HepG2 (cell line): Measurements from ENCODE around the gene CSMD2. TPM values are rescaled to one million over a fixed set of nuclear protein-coding genes. Genes with fewer than 3 reads are reported as not detected.

Source experiments
- ATAC-seq: fragments of 200-7000 bp; cut with Tn5 transposase; 3 replicates; pipeline ENCODE4 v1.9.1; 2020; ENCODE audit warnings: mild to moderate bottlenecking, moderate library complexity
- BruUV-seq: library from RNA; stranded (reverse); fragments of 400-500 nt; replicated peaks from 2 replicates; lab custom pipeline; 2021; lab: Mats Ljungman, UMichigan
- CTCF ChIA-PET: fragments of 300-600 bp; formaldehyde crosslinking; extraction: SDS; loops from one replicate; lab custom pipeline; 2021; ENCODE audit warnings: low total read pairs, inconsistent platforms, low intra/inter-chr PET ratio; lab: Yijun Ruan, JAX
- POLR2A ChIA-PET: fragments of 350-600 bp; sonication (Branson Sonifier 250); formaldehyde crosslinking; loops from one replicate; lab custom pipeline; 2020; ENCODE audit warnings: antibody characterized with exemption, inconsistent platforms; lab: Yijun Ruan, JAX
- DNase-seq: peaks from one replicate; pipeline ENCODE4 v3.0.0-alpha.2; 2015; ENCODE audit warnings: low spot score
- FAIRE-seq: peaks from 3 replicates; lab custom pipeline; 2011; peaks lifted over from hg19 to GRCh38; lab: Jason Lieb, UNC
- H2AFZ ChIP-seq: one replicate; pipeline ENCODE4 v1.6.1; 2011; ENCODE audit warnings: low read length, inconsistent platforms
- H3K27ac ChIP-seq: fragments of 300-600 bp; 3 replicates; pipeline ENCODE4 v1.8.0; 2011; ENCODE audit warnings: mixed run types, mild to moderate bottlenecking, mixed read lengths, low read length, inconsistent platforms; ENCODE audit not compliant: insufficient read depth; ENCODE audit errors: extremely low read length
- H3K27me3 ChIP-seq, 2 experiments: fragments of 200-600 bp in 1 of 2; 2 replicates in 1 of 2; 3 replicates in 1 of 2; pipeline versions ENCODE4 v1.6.0 to v1.8.0; 2011; ENCODE audit warnings: low read length in 2 of 2, mild to moderate bottlenecking in 2 of 2, moderate library complexity in 2 of 2, inconsistent platforms in 1 of 2; ENCODE audit not compliant: insufficient read depth in 2 of 2, control insufficient read depth in 1 of 2
- H3K36me3 ChIP-seq, 2 experiments: fragments of 200-600 bp in 1 of 2; replicated peaks in 1 of 2; 2 replicates in 1 of 2; 3 replicates in 1 of 2; pipeline versions ENCODE4 v1.5.1 to v1.8.0; 2011; ENCODE audit warnings: low read length in 2 of 2, inconsistent platforms in 1 of 2; ENCODE audit not compliant: insufficient read depth in 2 of 2, control insufficient read depth in 1 of 2
- H3K4me1 ChIP-seq: 2 replicates; pipeline ENCODE4 v1.5.1; 2012; ENCODE audit warnings: low read length, inconsistent platforms; ENCODE audit not compliant: insufficient read depth
- H3K4me2 ChIP-seq: 2 replicates; pipeline ENCODE4 v1.6.0; 2011; ENCODE audit warnings: low read depth, low read length, inconsistent platforms
- H3K4me3 ChIP-seq, 3 experiments: fragments of 200-600 bp in 1 of 3; sonication (generic), shearing (Covaris generic) in 1 of 3; replicated peaks in 1 of 3; 2 replicates each; pipeline ENCODE4 v1.5.1; 2011 to 2016; ENCODE audit warnings: low read length in 3 of 3, inconsistent platforms in 2 of 3, low read depth in 2 of 3, mild to moderate bottlenecking in 2 of 3, control low read depth in 1 of 3, mixed read lengths in 1 of 3; ENCODE audit not compliant: insufficient read depth in 1 of 3
- H3K79me2 ChIP-seq: one replicate; pipeline ENCODE4 v1.6.1; 2011; ENCODE audit warnings: low read length, inconsistent platforms; ENCODE audit not compliant: insufficient read depth
- H3K9ac ChIP-seq: 2 replicates; pipeline ENCODE4 v1.6.0; 2011; ENCODE audit warnings: mild to moderate bottlenecking, low read depth, low read length, inconsistent platforms; ENCODE audit not compliant: insufficient read depth
- H3K9me3 ChIP-seq: 2 replicates; pipeline ENCODE4 v1.5.1; 2012; ENCODE audit warnings: mild to moderate bottlenecking, low read length
- H4K20me1 ChIP-seq: 2 replicates; pipeline ENCODE4 v1.6.0; 2011; ENCODE audit warnings: inconsistent platforms, mild to moderate bottlenecking, low read length, moderate library complexity; ENCODE audit not compliant: insufficient read depth
- CCDC6 ChIP-seq: sonication (generic); formaldehyde crosslinking; IDR thresholded peaks from 2 replicates; pipeline ENCODE4 v1.8.1; 2022; ENCODE audit warnings: mild to moderate bottlenecking, missing genetic modification reagents, moderate library complexity
- EP300 ChIP-seq, 3 experiments: sonication (generic) in 1 of 3; formaldehyde crosslinking in 1 of 3; IDR thresholded peaks; 2 replicates each; pipeline versions ENCODE4 v1.5.1 to v1.6.1; 2011 to 2020; ENCODE audit warnings: low read depth in 2 of 3, low read length in 2 of 3, borderline replicate concordance in 1 of 3, improper control_type of control experiment in 1 of 3, mild to moderate bottlenecking in 1 of 3, missing genetic modification reagents in 1 of 3, moderate library complexity in 1 of 3
- IKZF4 ChIP-seq: sonication (generic); formaldehyde crosslinking; IDR thresholded peaks from 2 replicates; pipeline ENCODE4 v1.5.1; 2020; ENCODE audit warnings: borderline replicate concordance, mild to moderate bottlenecking, low read depth, missing genetic modification reagents; ENCODE audit errors: not compliant biosample characterization
- MEIS2 ChIP-seq: sonication (generic); formaldehyde crosslinking; IDR thresholded peaks from 2 replicates; pipeline ENCODE4 v1.9.0; 2021; ENCODE audit warnings: mild to moderate bottlenecking, missing genetic modification reagents
- NKX3-1 ChIP-seq: sonication (generic); formaldehyde crosslinking; IDR thresholded peaks from 2 replicates; pipeline ENCODE4 v1.5.0; 2020; ENCODE audit warnings: missing genetic modification reagents
- PTBP1 ChIP-seq: fragments of 200-400 bp; formaldehyde crosslinking; IDR thresholded peaks from 2 replicates; pipeline ENCODE4 v1.6.1; 2018; ENCODE audit warnings: low read length, low read depth; ENCODE audit not compliant: poor library complexity, severe bottlenecking
- SIN3B ChIP-seq: fragments of 150-350 bp; IDR thresholded peaks from 2 replicates; pipeline ENCODE4 v1.6.1; 2014; ENCODE audit warnings: low read length
- ZFP90 ChIP-seq: sonication (generic); formaldehyde crosslinking; IDR thresholded peaks from 2 replicates; pipeline ENCODE4 v1.8.0; 2022; ENCODE audit warnings: missing genetic modification reagents, mild to moderate bottlenecking, inconsistent platforms, borderline replicate concordance
- ZIK1 ChIP-seq: sonication (generic); formaldehyde crosslinking; IDR thresholded peaks from 2 replicates; pipeline ENCODE4 v1.5.0; 2020; ENCODE audit warnings: mild to moderate bottlenecking, low read depth, missing genetic modification reagents, borderline replicate concordance
- ZNF382 ChIP-seq: sonication (generic); formaldehyde crosslinking; IDR thresholded peaks from 2 replicates; pipeline ENCODE4 v1.5.0; 2020; ENCODE audit warnings: missing genetic modification reagents, mild to moderate bottlenecking, borderline replicate concordance
- ZNF510 ChIP-seq: sonication (generic); formaldehyde crosslinking; IDR thresholded peaks from 2 replicates; pipeline ENCODE4 v1.4.0; 2020; ENCODE audit warnings: low read depth, mild to moderate bottlenecking, missing genetic modification reagents
- ZNF558 ChIP-seq: sonication (generic); formaldehyde crosslinking; IDR thresholded peaks from 2 replicates; pipeline ENCODE4 v1.9.0; 2022; ENCODE audit warnings: mild to moderate bottlenecking, missing genetic modification reagents, borderline replicate concordance
- ZNF564 ChIP-seq: sonication (generic); formaldehyde crosslinking; IDR thresholded peaks from 2 replicates; pipeline ENCODE4 v1.8.1; 2023; ENCODE audit warnings: mild to moderate bottlenecking, missing genetic modification reagents
- ZNF614 ChIP-seq: IDR thresholded peaks from 2 replicates; pipeline ENCODE4 v1.6.1; 2018; ENCODE audit warnings: missing biosample characterization, missing genetic modification reagents, inconsistent platforms, borderline replicate concordance
- WGBS: methylation state at CpG from one replicate; pipeline ENCODE4 v1.1.6; 2017; ENCODE audit warnings: low lambda C conversion rate; 5-methylcytosine and 5-hydroxymethylcytosine counted together
- in situ Hi-C: cut with HindIII; loops from 2 replicates; pipeline ENCODE4 v1.10.0; 2017; ENCODE audit warnings: low pct_unique_long_range_greater_than_20kb; ENCODE audit not compliant: extremely low pct_ligation_motif_present
- intact Hi-C: fragments of 100-400 bp; cut with micrococcal nuclease; formaldehyde crosslinking; loops from one replicate; pipeline ENCODE4 v1.10.0; 2022; ENCODE audit not compliant: unreplicated experiment
- polyA plus RNA-seq, 8 experiments: library from polyadenylated mRNA; depleted of rRNA in 3 of 8; stranded (reverse) in 7 of 8; unstranded in 1 of 8; fragments of >200 nt; fragmentation: Illumina TruSeq in 4 of 8; extraction: Trizol in 4 of 8; gene quantifications; 2 replicates each; pipeline versions ENCODE4 v1.2.1 to v1.2.3, GENCODE V29; 2011 to 2016; ENCODE audit warnings: low read depth in 4 of 8, missing spikeins in 1 of 8, mixed read lengths in 1 of 8; ENCODE audit not compliant: insufficient read depth in 1 of 8
- total RNA-seq, 5 experiments: library from RNA; depleted of rRNA; stranded (reverse); fragments of >200 nt; fragmentation: Illumina TruSeq; extraction: Trizol; gene quantifications; 2 replicates each; pipeline ENCODE4 v1.2.3, GENCODE V29; 2016; ENCODE audit warnings: low read depth in 1 of 5
- TF ChIP-seq, protein P1 (sequence below): sonication (generic); formaldehyde crosslinking; IDR thresholded peaks from 2 replicates; pipeline ENCODE4 v1.8.1; 2023; ENCODE audit warnings: mild to moderate bottlenecking, missing genetic modification reagents

CSMD2 gene
- total and polyA plus RNA-seq, 2 of the 13 experiments (the other 11 are each of a cell fraction or from before 2014, with no cell fraction given) = not detected

DNA sequence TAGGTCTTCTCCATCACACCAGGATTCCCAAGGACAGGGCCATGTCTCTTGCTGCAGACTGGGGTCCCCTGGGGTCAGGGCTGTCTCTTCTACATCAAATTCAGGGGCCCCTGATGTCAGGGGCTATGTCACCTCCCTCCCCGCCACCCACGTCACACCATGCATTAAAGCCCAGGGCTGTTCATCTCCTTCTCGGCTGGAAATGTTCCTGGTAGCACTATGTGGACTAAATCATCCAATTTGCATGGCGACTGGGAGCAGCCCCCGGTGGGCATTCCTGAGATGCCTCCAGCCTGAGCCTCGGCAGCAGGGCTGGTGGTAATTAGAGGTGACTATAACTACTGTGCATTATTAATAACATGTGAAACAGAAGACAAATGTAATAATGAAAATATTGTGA is 452.8 kb downstream of the CSMD2 start:
- Histone ChIP-seq H3K4me3 (no peak overlapping the region), H3K79me2 (no peaks in the 10 kb centered on the region), H3K36me3 (no peaks in the 10 kb centered on the region), H3K4me2 (no peak overlapping the region), H3K27me3 (0 out of 5 replicates have a peak, but pooled peaks cover 0 to 3% of the 10 kb centered on the region in 2 experiments), H3K27ac (no peak overlapping the region), H3K9me3 (no peaks in the 10 kb centered on the region), H4K20me1 (no peaks in the 10 kb centered on the region), H2AFZ (no peak overlapping the region), H3K4me1 (no peaks in the 10 kb centered on the region), H3K9ac (no peak overlapping the region)
- DNase-seq (no peak), ATAC-seq (no peak), FAIRE-seq (no peak)
- no peak for TF ChIP-seq ZNF614
- no peak for TF ChIP-seq ZNF564
- TF ChIP-seq ZNF558 = no peak
- TF ChIP-seq EP300 (IDR thresholded peaks at IDR 0.05; ENCODE audit: low read depth in 2 of 2, low read length in 2 of 2) = no peak
- no peak for TF ChIP-seq EP300 (CRISPR knock-in tag; IDR thresholded peaks at IDR 0.05; ENCODE audit: borderline replicate concordance)
- no peak for TF ChIP-seq MEIS2
- no peak for TF ChIP-seq ZNF382
- no peak for TF ChIP-seq SIN3B
- TF ChIP-seq, protein P1, sequence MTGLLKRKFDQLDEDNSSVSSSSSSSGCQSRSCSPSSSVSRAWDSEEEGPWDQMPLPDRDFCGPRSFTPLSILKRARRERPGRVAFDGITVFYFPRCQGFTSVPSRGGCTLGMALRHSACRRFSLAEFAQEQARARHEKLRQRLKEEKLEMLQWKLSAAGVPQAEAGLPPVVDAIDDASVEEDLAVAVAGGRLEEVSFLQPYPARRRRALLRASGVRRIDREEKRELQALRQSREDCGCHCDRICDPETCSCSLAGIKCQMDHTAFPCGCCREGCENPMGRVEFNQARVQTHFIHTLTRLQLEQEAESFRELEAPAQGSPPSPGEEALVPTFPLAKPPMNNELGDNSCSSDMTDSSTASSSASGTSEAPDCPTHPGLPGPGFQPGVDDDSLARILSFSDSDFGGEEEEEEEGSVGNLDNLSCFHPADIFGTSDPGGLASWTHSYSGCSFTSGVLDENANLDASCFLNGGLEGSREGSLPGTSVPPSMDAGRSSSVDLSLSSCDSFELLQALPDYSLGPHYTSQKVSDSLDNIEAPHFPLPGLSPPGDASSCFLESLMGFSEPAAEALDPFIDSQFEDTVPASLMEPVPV (CRISPR knock-in tag) = no peak
- TF ChIP-seq NKX3-1 (CRISPR knock-in tag) = no peak
- TF ChIP-seq ZNF510 (CRISPR knock-in tag) = no peak
- TF ChIP-seq ZFP90 (CRISPR knock-in tag) = no peak
- no peak for TF ChIP-seq ZIK1 (CRISPR knock-in tag)
- TF ChIP-seq CCDC6 = no peak
- no peak for TF ChIP-seq PTBP1
- no peak for TF ChIP-seq IKZF4
- WGBS = under 1% methylated on average over 6 of the region's 6 CpGs
- POLR2A ChIA-PET = no interaction called here
- in situ Hi-C loops (no loop called here), intact Hi-C loops (no loop called here)
- CTCF ChIA-PET = no interaction called here
- no TSS peak for BruUV-seq
